HFFc6 (cell line): ENCODE measurements around the gene ZNF688. TPM values are rescaled to one million over a fixed set of nuclear protein-coding genes. Genes with fewer than 3 reads are reported as not detected.
A peak's percentile ranks its signal among the peaks of the same experiment; 100 is the strongest.

Experiments used
- DNase-seq: peaks from one replicate; pipeline ENCODE4 v3.0.0-alpha.2; 2018
- H3K27ac Mint-ChIP-seq: 2 replicates; pipeline ENCODE4 v1.8.0; 2020; ENCODE audit warnings: mild to moderate bottlenecking, mixed read lengths
- H3K27me3 Mint-ChIP-seq: 2 replicates; pipeline ENCODE4 v1.8.0; 2021; ENCODE audit warnings: mild to moderate bottlenecking, moderate library complexity, mixed read lengths; ENCODE audit not compliant: insufficient read depth
- H3K36me3 Mint-ChIP-seq: 2 replicates; pipeline ENCODE4 v1.8.0; 2021; ENCODE audit warnings: low read depth, mixed read lengths
- H3K4me1 Mint-ChIP-seq: 2 replicates; pipeline ENCODE4 v1.8.0; 2020; ENCODE audit warnings: low read depth, mixed read lengths
- H3K4me3 Mint-ChIP-seq: 2 replicates; pipeline ENCODE4 v1.8.0; 2020; ENCODE audit warnings: mild to moderate bottlenecking, moderate library complexity, mixed read lengths
- H3K9me3 Mint-ChIP-seq: 2 replicates; pipeline ENCODE4 v1.8.0; 2020; ENCODE audit warnings: mild to moderate bottlenecking, mixed read lengths
- CTCF ChIP-seq: fragments of 200-600 bp; sonication (generic); IDR thresholded peaks from 2 replicates; pipeline ENCODE4 v1.5.0; 2021; ENCODE audit warnings: antibody characterized with exemption, mild to moderate bottlenecking
- total RNA-seq, 6 experiments: library from RNA; stranded (reverse); fragmentation: NEBNext Ultra II Directional; extraction: Animal tissue kit (Norgen Biotek cat#: 25700); gene quantifications; 2 replicates in 1 of 6; 3 replicates in 5 of 6; pipeline ENCODE4 v1.2.3, GENCODE V29; 2021

Gene ZNF688
- total RNA-seq, 6 experiments from 2014 or later = 5.9 to 10.4 (median 7.6) TPM

GRCh38 chr16:30603945-30604315 lies 32.4 kb upstream of the ZNF688 start:
- peaks cover 21% of the 10 kb centered on the region for H3K4me1 Mint-ChIP-seq
- TF ChIP-seq CTCF = no peak
- DNase-seq = no peak
- H3K4me3 Mint-ChIP-seq = no peak overlapping the region
- H3K9me3 Mint-ChIP-seq = no peaks in the 10 kb centered on the region
- H3K27me3 Mint-ChIP-seq = no peaks in the 10 kb centered on the region
- no peak overlapping the region for H3K27ac Mint-ChIP-seq
- H3K36me3 Mint-ChIP-seq = peaks cover 22% of the 10 kb centered on the region

DNA sequence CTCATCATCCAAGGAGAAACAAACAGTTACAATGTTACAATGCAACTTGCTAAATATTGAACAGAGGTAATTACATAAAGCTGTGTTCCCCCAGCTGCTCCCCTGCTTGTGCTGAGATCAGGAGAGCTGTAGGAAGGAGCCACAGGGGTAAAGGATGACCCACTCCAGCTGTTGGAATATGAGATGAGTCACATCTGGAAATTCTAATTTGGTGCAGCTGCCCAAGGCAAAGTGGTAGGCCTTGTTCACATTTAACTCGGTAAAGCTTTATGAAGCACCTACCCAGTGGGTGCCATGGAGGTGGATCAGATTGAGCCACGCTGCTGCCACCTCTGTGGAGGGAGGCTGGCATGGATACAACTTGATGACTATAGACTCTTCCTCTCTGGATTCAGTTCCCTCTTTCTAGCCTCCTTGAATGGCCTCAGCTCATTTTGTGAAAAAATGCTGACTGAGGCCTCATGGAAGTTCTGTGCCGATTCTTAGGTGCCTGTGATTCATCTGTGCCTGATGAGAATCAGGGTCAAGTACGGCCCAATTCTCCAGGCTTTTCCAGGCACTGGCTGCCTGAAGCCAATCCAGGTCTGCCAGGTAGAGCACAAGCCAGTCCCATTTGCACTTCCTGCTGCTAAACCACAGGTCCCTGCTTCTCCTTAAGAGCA lies 31.2 kb upstream of the ZNF688 start:
- DNase-seq = no peak
- no peak overlapping the region for H3K4me3 Mint-ChIP-seq

DNA sequence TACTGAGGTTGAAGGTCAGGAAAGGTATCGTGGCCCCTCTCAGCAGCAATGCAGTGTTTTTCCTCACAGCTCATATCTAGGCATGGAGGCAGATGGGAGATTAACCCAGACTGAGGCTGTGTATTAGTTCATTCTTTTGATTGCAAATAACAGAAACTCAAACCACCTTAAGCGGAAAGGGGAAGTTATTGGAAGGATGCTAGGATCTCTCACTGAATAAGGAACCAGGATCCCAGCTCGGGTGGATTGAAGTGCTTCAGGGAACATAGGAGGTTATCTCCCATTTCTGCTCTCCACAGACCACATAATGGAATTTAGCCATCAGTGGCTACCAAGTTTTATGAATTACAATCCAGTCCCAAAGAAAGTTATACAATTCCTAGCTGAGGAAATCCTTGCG lies 30.5 kb upstream of the ZNF688 start:
- H3K27ac Mint-ChIP-seq = no peak overlapping the region
- peaks cover 18% of the 10 kb centered on the region for H3K36me3 Mint-ChIP-seq
- H3K27me3 Mint-ChIP-seq = no peaks in the 10 kb centered on the region; the same call in 1 of the 2 replicates
- peaks cover 19% of the 10 kb centered on the region for H3K4me1 Mint-ChIP-seq
- DNase-seq = no peak
- H3K4me3 Mint-ChIP-seq = no peak overlapping the region
- TF ChIP-seq CTCF = no peak
- no peaks in the 10 kb centered on the region for H3K9me3 Mint-ChIP-seq

More for the DNA sequence above, 31.2 kb upstream of the ZNF688 start:
- H3K9me3 Mint-ChIP-seq = no peaks in the 10 kb centered on the region
- peaks cover 19% of the 10 kb centered on the region for H3K4me1 Mint-ChIP-seq
- H3K27ac Mint-ChIP-seq = peak overlapping the region; percentile 81
- H3K27me3 Mint-ChIP-seq = no peaks in the 10 kb centered on the region; the same call in 1 of the 2 replicates
- no peak for TF ChIP-seq CTCF
- H3K36me3 Mint-ChIP-seq = peaks cover 20% of the 10 kb centered on the region

DNA sequence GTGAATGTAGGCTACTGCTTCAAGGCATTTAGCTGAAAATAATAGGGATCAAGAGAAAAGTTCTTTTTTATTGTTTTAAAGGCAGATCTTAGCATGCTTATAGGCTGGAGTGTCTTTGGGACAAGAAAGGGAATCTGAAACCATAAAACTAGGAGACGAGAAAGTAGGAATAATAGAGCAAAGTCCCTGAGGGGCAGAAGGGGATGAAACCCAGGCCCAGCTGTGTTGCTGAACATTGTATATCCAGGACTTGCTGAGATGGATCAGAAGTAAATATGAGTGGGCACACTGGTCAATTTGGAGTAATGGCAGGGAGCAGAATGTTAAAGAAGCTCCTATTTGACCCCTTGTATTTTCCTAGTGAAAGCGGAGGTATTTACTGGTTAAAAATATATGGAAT lies 29.4 kb upstream of the ZNF688 start:
- peaks cover 12% of the 10 kb centered on the region for H3K36me3 Mint-ChIP-seq
- H3K9me3 Mint-ChIP-seq = no peaks in the 10 kb centered on the region

DNA sequence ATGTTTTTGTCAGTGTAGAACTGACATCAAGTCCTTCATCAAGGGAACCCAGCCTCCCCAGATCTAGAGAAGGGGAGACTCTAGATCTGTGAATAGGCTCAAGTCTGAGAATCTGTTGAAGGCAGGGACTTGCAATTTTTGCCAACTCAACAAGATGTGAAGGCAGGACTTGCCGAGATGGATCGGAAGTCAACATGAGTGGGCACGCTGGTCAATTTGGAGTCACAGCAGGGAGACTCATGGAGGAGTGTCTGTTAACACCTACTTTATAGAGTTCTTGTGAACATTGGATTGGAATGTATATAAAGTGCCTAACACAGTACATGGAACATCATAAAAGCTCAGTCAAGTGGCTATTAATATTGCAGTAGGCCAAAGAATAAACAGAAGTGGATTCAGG lies 28.7 kb upstream of the ZNF688 start:
- Mint-ChIP-seq H3K36me3 (peaks cover 12% of the 10 kb centered on the region), H3K27ac (no peak overlapping the region), H3K9me3 (no peaks in the 10 kb centered on the region), H3K27me3 (no peaks in the 10 kb centered on the region; the same call in 1 of the 2 replicates), H3K4me1 (peaks cover 19% of the 10 kb centered on the region), H3K4me3 (no peak overlapping the region)
- no peak for DNase-seq
- no peak for TF ChIP-seq CTCF

More for the DNA sequence above, 29.4 kb upstream of the ZNF688 start:
- no peak overlapping the region for H3K4me3 Mint-ChIP-seq
- no peaks in the 10 kb centered on the region; the same call in 1 of the 2 replicates for H3K27me3 Mint-ChIP-seq
- H3K27ac Mint-ChIP-seq = no peak overlapping the region
- peaks cover 19% of the 10 kb centered on the region for H3K4me1 Mint-ChIP-seq
- DNase-seq = no peak
- no peak for TF ChIP-seq CTCF
